NB4 (cell line): Measurements from ENCODE around the gene SLC28A3.
A peak's percentile ranks its signal among the peaks of the same experiment; 100 is the strongest.

ENCODE experiments used
- DNase-seq: peaks from one replicate; pipeline ENCODE4 v3.0.0; 2010; ENCODE audit warnings: low read depth
- H3K4me3 ChIP-seq: one replicate; pipeline ENCODE4 v1.5.1; 2011; ENCODE audit warnings: mild to moderate bottlenecking, low read depth, low read length, moderate library complexity
- MYC ChIP-seq: IDR thresholded peaks from 2 replicates; pipeline ENCODE4 v1.6.1; 2011; ENCODE audit warnings: low read depth, low read length
- POLR2A ChIP-seq: IDR thresholded peaks from 2 replicates; pipeline ENCODE4 v1.6.1; 2011; ENCODE audit warnings: mild to moderate bottlenecking; ENCODE audit not compliant: insufficient read length; ENCODE audit errors: extremely low read depth
- TF ChIP-seq, protein P1 (sequence below): IDR thresholded peaks from one replicate; pipeline ENCODE4 v1.5.1; 2012; ENCODE audit warnings: low read depth, low read length
- TF ChIP-seq, protein P2 (sequence below): IDR thresholded peaks from 2 replicates; pipeline ENCODE4 v1.6.1; 2011; ENCODE audit warnings: low read depth, low read length

The SLC28A3 gene

DNA sequence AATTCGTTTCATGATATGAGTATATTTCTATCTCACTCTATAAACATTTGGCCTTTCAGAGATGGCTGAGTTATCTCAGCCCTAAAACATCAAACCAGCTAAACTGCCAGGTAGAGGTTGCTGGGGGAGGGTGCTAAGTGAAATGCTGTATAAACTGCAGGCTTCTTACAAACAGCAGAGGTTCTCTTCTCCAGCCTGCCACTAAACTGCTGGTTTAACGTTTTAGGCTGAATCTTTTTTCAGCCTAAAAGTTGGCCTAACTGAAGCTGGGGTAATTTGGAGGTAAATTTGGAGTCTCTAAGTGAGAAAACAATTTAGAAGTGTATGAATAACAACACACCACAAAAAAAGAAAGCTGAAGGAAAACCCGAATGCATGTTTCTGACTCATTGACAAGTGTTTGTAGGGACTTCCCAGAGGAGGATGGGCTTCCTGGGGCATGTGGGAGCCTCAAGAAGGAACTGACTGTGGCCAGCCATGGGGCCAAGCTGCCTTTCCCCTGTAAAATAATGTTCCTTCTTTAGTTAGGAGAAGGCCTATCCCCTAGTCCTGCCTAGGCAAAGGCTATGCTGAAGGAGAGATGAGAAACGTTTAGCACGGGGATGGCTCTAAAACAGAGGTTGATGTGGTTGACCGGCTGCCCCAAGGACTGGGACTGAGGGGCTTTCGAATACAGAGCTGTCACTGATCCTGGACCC is 44.3 kb downstream of the SLC28A3 start:
- TF ChIP-seq POLR2A: no peak
- no peak for TF ChIP-seq MYC
- TF ChIP-seq, protein P1, sequence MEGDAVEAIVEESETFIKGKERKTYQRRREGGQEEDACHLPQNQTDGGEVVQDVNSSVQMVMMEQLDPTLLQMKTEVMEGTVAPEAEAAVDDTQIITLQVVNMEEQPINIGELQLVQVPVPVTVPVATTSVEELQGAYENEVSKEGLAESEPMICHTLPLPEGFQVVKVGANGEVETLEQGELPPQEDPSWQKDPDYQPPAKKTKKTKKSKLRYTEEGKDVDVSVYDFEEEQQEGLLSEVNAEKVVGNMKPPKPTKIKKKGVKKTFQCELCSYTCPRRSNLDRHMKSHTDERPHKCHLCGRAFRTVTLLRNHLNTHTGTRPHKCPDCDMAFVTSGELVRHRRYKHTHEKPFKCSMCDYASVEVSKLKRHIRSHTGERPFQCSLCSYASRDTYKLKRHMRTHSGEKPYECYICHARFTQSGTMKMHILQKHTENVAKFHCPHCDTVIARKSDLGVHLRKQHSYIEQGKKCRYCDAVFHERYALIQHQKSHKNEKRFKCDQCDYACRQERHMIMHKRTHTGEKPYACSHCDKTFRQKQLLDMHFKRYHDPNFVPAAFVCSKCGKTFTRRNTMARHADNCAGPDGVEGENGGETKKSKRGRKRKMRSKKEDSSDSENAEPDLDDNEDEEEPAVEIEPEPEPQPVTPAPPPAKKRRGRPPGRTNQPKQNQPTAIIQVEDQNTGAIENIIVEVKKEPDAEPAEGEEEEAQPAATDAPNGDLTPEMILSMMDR: no peak
- TF ChIP-seq, protein P2, sequence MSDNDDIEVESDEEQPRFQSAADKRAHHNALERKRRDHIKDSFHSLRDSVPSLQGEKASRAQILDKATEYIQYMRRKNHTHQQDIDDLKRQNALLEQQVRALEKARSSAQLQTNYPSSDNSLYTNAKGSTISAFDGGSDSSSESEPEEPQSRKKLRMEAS: no peak
- DNase-seq: peak; percentile 46
- H3K4me3 ChIP-seq: no peak overlapping the region

DNA sequence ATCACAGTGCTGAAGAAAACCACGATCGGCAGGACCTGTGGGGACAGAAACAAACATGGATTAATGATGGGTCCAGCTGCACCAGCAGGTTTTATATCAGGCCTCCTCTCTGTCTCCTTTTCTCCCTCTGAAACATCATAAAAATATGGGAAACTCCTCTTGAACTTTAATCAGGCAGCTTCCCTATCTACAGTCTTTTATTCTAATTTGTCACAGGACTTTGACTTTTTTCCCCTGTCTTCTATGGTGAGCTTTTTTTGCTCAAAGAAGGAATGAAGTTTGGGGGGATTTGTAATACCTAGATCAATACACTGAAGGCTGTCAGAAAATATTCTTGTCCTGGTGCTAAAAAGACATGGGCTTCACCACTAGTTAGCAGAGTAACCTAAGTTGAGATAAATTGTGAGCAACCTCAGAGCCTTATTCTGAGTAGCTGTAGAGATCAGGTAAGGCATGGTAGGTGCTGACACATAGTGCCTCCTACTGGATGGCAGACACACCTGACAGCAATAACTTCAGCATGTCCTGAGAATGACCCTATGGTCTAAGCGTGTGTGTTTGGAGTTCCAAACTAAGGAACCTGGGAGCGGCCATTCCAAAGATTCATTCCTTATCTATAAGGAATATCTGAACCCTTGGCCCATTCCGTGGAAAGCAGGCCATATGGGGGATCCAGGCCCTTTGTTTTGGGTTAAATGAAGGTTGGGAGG is 46.2 kb downstream of the SLC28A3 start:
- TF ChIP-seq MYC (no peak), POLR2A (no peak)
- TF ChIP-seq, protein P2: no peak
- TF ChIP-seq, protein P1: no peak
- no peak for DNase-seq
- no peak overlapping the region for H3K4me3 ChIP-seq

DNA sequence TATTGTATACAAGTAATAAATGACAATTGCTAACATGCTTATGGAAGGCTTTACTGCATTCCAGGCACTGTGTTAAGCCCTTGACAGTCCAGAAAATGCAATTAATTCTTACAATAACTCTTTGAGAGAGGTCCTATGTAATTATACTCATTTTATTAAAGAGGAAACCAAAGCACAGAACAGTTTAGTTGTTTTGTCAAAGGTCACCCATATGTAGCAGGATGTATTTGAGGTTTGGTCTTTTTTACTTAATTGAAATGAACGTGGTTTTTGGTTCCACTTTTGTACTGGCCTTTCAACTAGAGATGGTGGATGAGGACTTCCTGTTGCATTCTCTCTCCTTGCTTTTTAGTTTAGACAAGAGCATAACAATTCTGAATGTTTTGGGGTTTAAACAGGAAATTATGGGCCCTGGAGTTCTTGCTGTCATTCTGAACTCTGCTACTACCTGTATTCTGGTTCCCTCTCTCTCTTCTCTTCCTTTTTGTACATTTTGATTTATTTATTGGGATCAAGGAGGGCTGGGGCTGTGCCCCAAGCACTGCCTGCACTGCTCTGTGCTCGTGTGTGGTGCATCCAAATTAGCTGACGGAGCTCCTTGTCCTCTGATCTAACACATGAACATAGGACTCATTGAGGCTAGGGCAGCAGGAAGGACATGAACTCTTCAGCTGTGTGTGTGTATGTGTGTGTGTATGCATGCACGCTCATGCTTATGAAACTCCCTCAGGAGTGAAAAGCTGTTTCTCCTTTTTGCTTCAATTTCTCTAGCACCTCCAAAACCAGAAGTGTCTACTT is 47.4 kb downstream of the SLC28A3 start:
- H3K4me3 ChIP-seq: no peak overlapping the region
- peak; percentile 64 for DNase-seq
- TF ChIP-seq, protein P2: no peak
- TF ChIP-seq, protein P1: no peak
- TF ChIP-seq POLR2A (no peak), MYC (no peak)

DNA sequence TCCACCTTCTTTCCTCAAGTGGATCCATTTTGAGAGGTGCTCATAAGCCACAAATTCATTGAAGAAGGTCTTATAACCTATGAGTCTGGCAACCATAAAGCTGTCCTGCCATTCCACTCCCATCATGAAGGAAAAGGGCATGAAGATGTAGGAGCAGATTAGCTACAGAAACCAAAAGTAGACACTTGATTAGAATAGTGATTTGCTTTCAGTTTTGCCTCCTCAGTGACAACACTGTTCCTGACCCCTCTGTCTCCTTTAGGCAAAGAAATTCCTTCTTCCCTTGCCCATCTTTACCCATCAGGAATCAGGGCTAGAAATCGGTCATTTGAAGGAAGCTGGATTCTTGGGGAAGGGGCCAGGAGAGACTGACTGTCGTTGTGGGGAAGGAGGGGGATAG is 55.2 kb downstream of the SLC28A3 start:
- no peak for DNase-seq
- TF ChIP-seq MYC: no peak
- TF ChIP-seq, protein P2: no peak
- no peak for TF ChIP-seq POLR2A
- no peak overlapping the region for H3K4me3 ChIP-seq

DNA sequence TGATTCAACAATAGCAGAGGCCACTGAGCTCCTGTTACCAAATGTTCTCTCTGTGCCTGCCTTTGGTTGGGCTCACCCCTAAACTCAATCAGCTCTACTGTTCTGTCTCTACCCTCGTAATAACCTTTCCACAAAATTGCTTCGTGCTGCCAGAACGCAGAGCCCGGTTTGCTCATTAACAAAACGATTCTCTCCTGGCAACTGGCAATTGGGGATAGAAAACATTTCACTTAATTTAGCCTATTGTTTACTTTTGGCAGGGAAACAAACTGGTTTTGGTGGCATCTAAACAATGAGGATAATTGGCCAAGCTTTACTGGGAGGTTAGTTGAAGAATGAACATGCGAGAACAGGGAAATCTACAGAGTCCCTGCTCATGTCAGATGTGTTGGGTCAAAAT is 56.6 kb downstream of the SLC28A3 start:
- H3K4me3 ChIP-seq: no peak overlapping the region
- no peak for DNase-seq
- TF ChIP-seq, protein P2: no peak

DNA sequence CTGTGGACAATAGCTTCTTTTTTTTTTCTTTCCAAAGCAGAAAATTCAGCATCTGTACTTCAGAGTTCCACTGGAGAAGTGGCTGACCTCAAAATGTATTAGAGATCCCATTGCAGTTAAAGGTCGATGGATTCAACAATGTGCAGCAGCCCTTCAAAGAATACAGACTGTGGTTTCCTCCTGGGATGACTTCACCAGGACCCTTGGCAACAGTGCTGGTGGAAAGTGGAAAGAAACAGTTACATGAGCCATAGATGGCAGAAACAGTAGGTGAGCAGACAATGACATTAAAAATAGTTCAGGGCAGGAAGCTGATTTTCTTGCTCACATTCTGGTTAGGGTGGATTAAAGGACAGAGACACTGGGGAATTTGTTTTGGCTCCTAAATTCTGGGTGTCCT is 62.4 kb downstream of the SLC28A3 start:
- no peak overlapping the region for H3K4me3 ChIP-seq
- no peak for TF ChIP-seq POLR2A
- TF ChIP-seq, protein P1: no peak
- TF ChIP-seq, protein P2: no peak
- no peak for DNase-seq
